22Rv1 (cell line): ENCODE results near the gene SLC39A12.
"Not testable (repeated sequence)": the region's sequence is repeated elsewhere in the genome, so short reads cannot be mapped to it uniquely, and the experiment has no call there.

ENCODE experiments used
- H3K27ac ChIP-seq: fragments of 450-650 bp; 2 replicates; pipeline ENCODE4 v1.5.1; 2017
- CTCF ChIP-seq: fragments of 450-650 bp; IDR thresholded peaks from 2 replicates; pipeline ENCODE4 v1.5.1; 2017; ENCODE audit warnings: mild to moderate bottlenecking
- ZFX ChIP-seq: fragments of 450-650 bp; IDR thresholded peaks from 2 replicates; pipeline ENCODE4 v1.6.1; 2017; ENCODE audit warnings: antibody characterized with exemption, borderline replicate concordance

Gene SLC39A12

GRCh38 chr10:17943033-17943745 lies 8.5 kb upstream of the SLC39A12 start:
- TF ChIP-seq CTCF (no peak), ZFX (no peak)
- H3K27ac ChIP-seq, result no peak overlapping the region

GRCh38 chr10:17950269-17950668 lies 1.4 kb upstream of the SLC39A12 start:
- H3K27ac ChIP-seq, result not testable (repeated sequence)

- H3K27ac ChIP-seq, result no peak overlapping the region
- TF ChIP-seq CTCF (no peak), ZFX (no peak)
These were observed 992 bp upstream of the SLC39A12 start for GRCh38 chr10:17950726-17951125.

GRCh38 chr10:17954372-17954771 lies 2.7 kb downstream of the SLC39A12 start:
- not testable (repeated sequence) for H3K27ac ChIP-seq

GRCh38 chr10:17954861-17955260 lies 3.1 kb downstream of the SLC39A12 start:
- no peak for TF ChIP-seq ZFX
- TF ChIP-seq CTCF, result no peak
- no peak overlapping the region for H3K27ac ChIP-seq

- TF ChIP-seq CTCF (no peak), ZFX (no peak)
- no peak overlapping the region for H3K27ac ChIP-seq
These were observed 6.3 kb downstream of the SLC39A12 start for GRCh38 chr10:17958049-17958448.

GRCh38 chr10:17959870-17960269 lies 8.2 kb downstream of the SLC39A12 start:
- TF ChIP-seq CTCF (no peak), ZFX (no peak)
- no peak overlapping the region for H3K27ac ChIP-seq

GRCh38 chr10:17961551-17962422 lies 10.1 kb downstream of the SLC39A12 start:
- no peak for TF ChIP-seq CTCF
- no peak for TF ChIP-seq ZFX
- no peak overlapping the region for H3K27ac ChIP-seq
